Erythroblast (primary cell): Measurements from ENCODE around the gene CFLAR.

Source experiments
- GATA1 ChIP-seq: IDR thresholded peaks from 2 replicates; pipeline ENCODE4 v1.6.1; 2011; ENCODE audit warnings: low read depth, mild to moderate bottlenecking, control low read depth, low read length, moderate library complexity
- POLR2A ChIP-seq: IDR thresholded peaks from 2 replicates; pipeline ENCODE4 v1.6.1; 2011; ENCODE audit warnings: mild to moderate bottlenecking, low read length

GRCh38 chr2:201109186-201109585 lies 6.8 kb upstream of the CFLAR start:
- no peak for TF ChIP-seq POLR2A
- no peak for TF ChIP-seq GATA1
